Neural cell (in vitro differentiated cells): ENCODE measurements around the gene KLHL17.

Source experiments
- CTCF ChIP-seq: fragments of 450-650 bp; IDR thresholded peaks from 2 replicates; pipeline ENCODE4 v1.5.1; 2014; ENCODE audit warnings: antibody characterized with exemption, mild to moderate bottlenecking, moderate library complexity; ENCODE audit not compliant: poor library complexity, severe bottlenecking
- MXI1 ChIP-seq: fragments of 450-650 bp; conservative IDR thresholded peaks from 2 replicates; pipeline ENCODE4 v1.6.1; 2014; ENCODE audit warnings: antibody characterized with exemption, mild to moderate bottlenecking; ENCODE audit not compliant: poor library complexity, severe bottlenecking
- POLR2AphosphoS5 ChIP-seq: IDR thresholded peaks from 2 replicates; pipeline ENCODE4 v1.6.1; 2012
- SMC3 ChIP-seq: fragments of 450-650 bp; conservative IDR thresholded peaks from 2 replicates; pipeline ENCODE4 v1.6.1; 2014; ENCODE audit warnings: antibody characterized with exemption, mild to moderate bottlenecking, moderate library complexity; ENCODE audit not compliant: poor library complexity
- TAF1 ChIP-seq: IDR thresholded peaks from 2 replicates; pipeline ENCODE4 v1.6.1; 2012; ENCODE audit warnings: low read depth

- TF ChIP-seq TAF1 (no peak), MXI1 (no peak), CTCF (no peak), SMC3 (no peak), POLR2AphosphoS5 (no peak)
Measured at GRCh38 chr1:956636-957035, 3.7 kb upstream of the KLHL17 start.
